HL-60/S4 (cell line): ENCODE measurements around the gene AATF.

Experiments
- in situ Hi-C: fragments of 300-500 bp; cut with MboI; formaldehyde crosslinking; loops from 2 replicates; pipeline ENCODE4 v1.14.3; 2022; ENCODE audit warnings: low sequenced_read_pairs

The AATF gene

DNA sequence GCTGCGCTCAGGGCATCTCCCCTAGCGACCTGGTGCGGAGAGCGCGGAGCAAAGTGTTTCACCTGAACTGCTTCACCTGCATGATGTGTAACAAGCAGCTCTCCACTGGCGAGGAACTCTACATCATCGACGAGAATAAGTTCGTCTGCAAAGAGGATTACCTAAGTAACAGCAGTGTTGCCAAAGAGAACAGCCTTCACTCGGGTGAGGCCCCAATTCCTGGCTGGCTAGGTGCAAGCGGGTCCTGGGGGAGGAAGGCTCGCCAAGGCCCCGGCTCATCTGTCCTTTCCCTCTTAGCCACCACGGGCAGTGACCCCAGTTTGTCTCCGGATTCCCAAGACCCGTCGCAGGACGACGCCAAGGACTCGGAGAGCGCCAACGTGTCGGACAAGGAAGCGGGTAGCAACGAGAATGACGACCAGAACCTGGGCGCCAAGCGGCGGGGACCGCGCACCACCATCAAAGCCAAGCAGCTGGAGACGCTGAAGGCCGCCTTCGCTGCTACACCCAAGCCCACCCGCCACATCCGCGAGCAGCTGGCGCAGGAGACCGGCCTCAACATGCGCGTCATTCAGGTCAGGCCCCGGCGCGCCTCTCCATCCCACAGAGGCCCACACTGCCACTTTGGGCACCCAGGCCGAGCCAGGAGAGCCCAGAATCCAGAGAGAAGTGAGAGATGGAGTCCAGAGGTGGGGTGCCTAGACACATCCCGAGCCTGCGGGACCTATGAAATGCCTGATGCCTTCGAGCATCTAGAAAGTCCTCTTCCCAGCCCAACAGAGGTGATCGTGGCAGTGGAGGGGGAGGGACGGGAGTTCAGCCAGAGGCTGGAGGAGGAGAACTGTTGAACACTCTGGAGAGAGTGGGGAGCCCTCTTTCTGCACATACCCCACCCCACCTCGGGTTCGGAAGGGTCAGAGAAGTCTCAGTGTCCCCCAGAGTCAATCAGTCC lies 8.2 kb upstream of the AATF start:
- in situ Hi-C loops: no loop called here

DNA sequence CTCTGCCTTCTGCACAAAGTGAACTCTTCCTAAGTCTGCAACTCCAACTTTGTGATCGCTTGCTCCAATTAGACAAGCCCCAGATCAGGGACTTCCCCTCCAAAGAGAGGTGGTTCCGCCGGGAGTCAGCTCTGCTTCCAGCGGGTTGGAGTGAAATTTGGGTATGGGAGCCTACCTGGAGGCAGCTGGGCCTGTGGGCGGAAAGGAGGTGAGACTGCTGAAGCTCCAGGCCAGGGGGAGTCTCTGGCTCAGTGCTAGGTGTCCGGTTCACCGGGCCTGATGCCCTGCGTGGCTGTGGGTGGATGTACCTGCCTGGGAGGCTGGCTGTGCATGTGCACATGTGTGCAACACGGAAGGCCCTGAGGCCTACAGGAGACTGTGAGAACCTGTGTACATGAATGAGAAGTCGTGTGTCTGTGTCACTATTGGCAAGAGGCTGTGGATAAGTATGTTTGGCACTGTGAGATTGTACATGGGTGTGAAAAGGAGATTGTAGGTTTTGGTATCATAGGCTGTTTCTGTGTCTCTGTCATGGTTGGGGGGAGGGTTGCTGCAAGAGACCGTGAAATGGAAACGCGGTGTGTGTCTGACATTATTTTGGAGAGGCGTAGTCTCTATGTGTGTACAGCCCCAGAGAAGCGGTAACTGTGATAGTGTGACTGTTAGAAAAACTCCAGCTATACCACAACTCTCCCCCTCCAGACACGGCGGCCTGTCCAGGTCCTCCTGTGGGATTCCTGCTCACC lies 7.3 kb upstream of the AATF start:
- in situ Hi-C loops: no loop called here

DNA sequence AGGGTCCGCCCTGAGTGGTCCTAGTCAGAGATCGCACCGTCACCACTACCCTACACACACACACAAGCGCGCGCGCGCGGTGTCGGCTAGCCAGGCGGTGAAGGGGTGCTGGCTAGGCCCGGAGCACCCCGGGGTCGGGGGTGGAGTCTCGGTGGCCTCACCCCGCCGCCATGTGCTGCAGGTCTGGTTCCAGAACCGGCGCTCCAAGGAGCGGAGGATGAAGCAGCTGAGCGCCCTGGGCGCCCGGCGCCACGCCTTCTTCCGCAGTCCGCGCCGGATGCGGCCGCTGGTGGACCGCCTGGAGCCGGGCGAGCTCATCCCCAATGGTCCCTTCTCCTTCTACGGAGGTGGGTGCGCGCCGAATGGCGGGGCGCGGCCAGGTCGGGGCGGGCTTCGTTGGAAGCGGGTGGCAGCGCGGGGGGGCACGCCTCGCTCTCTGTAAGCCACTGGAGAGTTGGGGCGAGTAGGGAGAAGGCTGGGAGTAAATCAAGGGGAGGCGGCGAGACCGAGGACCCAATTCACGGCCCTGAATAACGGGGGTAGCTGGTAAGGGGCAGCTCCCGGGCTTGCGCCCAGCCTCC lies 6.6 kb upstream of the AATF start:
- in situ Hi-C loops: no loop called here

DNA sequence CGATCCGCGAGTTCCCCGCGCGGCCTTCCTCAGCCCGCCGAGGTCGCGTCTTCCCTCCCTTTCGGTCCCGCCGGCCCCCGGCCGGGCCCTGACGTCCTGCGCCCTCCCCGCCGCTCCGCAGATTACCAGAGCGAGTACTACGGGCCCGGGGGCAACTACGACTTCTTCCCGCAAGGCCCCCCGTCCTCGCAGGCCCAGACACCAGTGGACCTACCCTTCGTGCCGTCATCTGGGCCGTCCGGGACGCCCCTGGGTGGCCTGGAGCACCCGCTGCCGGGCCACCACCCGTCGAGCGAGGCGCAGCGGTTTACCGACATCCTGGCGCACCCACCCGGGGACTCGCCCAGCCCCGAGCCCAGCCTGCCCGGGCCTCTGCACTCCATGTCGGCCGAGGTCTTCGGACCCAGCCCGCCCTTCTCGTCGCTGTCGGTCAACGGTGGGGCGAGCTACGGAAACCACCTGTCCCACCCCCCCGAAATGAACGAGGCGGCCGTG lies 6.1 kb upstream of the AATF start:
- in situ Hi-C loops: no loop called here

DNA sequence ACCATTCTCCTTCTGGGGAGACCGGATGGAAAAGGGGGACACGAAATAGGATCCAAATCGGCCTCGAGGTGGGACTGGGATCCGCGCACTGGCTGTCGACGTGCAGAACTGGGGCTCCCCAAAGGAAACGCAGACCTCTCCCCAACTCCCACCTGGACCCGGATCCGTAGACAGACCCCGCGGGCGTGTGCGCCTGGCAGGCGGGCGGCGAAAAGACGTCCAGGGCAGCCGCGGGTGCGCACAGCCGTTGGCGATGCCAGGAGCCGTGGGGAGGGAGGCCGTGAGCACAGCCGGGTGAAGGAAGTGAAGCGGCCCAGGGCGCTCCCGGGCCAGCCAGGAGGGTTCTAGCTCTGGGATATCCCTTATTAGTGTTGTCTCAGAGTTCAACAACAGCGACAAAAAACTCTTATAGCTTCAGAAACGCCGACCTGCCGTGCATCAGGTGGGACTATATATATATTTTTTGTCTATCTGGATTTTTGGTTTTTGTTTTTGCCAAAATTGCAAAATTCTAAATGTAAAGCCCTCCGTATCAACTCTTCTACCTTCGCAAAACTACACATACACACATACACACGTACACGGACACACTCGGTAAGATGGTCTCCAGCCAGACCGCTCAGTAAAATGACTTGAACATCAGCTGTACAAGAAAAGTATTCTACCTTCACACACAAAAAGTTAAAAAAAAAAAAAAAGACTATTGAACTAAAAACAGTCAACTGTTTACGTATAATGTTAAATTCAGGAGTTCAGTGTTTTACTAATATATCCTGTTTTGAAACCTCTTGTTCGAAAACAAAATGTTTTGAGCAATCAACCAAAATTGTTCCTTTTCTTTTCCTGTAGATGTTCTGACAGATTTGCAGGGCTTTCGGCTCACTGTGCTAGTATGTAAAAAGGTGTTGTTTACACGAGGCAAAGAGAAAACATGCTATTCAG lies 5.2 kb upstream of the AATF start:
- in situ Hi-C loops: no loop called here

DNA sequence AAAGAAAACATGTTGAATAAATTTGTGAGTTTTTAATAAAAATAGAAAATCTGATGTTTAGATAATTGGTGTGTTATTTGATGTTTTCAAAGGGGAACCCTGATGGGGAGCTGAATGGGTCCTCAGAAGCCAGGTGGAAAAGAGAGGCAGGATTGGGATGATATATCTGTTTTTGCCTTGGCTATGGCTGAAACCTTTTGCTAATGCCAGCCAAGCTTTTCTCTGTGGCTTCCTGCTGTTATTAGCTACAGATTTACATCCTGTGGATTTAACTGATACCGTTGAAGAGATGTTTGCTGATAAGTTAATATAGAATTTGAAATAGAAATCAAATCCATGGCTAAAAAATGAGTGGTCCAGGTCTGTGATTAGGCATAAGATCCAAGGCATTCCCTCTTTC lies 4.2 kb upstream of the AATF start:
- in situ Hi-C loops: no loop called here

DNA sequence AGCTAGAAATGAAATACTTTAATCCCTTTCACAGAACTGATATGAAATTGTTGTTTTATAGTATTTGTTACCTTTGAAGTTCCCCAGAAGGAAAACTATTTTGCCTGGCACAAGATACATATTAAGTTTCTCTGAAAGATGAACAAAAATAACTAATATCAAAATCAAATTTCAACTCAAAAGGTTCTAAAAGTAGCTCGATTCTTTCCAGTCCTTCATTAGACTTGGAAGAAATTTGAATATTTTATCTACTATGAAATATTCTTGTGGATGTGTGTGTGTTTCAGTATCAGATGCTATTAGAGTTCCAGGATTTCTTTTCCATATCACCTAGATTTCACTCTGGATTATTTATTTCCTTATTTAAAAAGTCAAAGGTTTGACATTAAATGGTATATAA lies 3.6 kb upstream of the AATF start:
- in situ Hi-C loops: no loop called here

DNA sequence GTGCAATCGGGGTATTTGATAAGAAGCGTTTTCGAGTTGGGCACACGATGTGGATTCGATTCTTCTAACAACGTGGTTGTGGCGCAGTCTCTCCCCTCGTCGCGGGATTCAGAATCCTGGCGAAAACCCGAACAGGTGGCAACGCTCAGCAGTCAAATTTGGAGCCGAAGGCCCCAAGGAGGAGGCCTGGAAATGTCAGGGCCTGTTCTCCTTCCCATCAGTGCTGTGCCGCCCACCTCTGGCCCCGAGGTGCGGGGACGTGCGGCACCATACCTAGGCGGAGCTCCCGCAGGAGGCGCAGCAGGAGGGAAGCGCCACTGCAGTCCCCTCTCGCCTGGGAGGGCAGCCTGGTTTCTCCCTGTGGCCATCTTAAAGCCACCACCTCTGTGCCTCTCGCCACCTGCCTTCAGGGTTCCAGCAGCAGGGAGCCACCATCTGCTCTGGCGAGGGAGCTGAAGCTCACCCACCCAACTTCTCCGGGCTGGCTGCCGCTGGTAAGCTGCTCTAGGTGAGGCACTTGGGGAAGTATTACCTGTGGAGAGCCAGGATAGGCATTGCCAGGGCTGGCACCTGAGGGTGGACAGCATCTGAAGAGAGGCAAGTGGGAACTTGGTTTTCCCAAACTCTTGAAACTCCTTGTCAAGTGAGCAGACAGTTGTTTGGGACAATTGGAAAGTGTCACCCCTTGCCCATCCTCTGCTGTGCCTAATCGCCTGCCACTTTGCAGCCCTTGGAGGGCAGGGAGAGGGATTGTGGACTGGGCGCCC lies 2.6 kb upstream of the AATF start:
- in situ Hi-C loops: no loop called here

DNA sequence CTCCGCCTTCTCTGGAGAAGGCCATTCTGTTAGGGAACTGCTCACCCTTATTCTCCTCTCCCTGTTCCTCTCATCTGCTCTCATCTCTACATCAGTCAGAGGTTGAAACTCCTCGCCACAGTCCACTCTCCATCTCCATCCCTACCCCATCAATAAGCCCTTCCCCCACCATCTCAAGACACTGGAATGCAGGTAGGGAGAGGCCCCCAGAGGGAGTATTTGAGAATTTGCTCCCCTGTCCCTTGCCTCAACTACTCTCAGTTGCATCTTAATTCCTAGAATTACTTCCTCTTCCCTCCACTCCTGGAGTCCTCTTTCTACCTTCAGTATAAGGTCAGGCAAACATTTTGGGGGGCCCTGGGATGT lies 2.0 kb upstream of the AATF start:
- in situ Hi-C loops: no loop called here

DNA sequence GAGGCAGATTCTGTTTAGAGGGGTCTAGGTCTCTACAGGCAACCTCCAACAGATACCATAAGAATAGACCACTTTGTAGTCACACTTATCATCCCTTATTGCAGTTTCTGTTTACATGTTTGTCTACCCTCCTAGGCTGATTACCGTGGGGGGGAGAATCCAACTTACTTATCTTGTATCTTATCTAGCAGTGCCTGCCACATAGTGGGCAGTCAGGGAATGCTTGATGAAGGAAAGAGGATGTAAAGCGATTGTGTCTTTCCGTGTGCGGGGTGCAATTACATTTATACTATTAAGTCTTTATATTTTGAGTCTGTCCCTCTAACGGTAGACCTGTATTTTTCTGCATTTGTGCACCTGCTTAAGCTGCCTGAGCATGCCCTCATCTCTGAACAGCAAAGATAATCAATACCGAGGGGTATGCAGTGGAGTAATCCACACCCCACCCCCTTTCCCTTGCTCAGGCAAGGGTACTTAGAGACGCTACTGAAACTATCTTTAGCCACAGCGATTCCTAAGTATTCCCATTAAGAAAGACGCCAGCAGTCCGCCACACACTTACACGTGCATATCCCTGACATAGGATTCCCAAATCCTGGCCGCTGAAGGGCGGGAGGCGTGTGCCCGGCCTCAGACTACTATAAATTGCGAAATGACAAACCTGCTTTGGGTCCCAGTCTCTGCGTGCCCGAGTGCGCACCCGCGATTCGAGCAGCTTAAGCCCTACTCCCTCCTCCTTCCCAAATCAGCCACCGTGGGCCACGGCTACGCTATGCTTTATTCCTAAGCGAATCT lies 635 bp upstream of the AATF start:
- in situ Hi-C loops: no loop called here

DNA sequence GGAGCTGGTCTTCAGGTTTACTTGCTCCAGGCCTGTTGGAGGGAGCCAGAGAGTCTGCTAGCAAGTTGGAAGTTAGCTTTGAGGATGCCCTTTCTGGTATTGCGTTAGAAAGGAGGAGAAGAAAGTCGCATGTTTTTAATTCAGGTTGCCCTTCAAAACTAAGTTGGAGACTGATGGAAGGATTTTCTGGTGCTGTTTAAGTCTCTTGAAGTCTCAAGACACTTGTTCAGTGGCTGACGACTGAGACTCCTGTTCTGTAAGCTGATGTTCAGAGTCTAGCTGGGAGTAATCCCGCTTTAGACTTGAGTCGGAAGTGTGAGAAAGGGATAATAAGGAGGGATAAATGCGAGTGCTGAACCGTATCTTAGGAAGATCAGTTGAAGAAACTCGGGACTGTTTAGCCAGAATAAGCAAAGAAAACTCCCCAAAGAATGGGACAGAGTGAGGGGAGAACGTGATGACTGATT lies 740 bp downstream of the AATF start:
- in situ Hi-C loops: no loop called here

DNA sequence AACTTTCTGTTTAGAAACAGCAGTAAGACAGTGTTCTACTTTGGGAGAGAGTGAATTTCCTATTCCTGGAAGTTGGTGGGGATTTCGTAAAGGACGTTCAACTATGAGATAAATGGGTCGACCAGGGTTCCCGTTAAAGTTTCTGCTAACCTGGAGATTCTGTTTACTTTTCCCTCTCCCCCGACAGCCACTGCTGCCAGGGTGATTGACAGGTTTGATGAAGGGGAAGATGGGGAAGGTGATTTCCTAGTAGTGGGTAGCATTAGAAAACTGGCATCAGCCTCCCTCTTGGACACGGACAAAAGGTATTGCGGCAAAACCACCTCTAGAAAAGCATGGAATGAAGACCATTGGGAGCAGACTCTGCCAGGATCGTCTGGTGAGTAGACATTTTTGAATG lies 1.3 kb downstream of the AATF start:
- in situ Hi-C loops: no loop called here

DNA sequence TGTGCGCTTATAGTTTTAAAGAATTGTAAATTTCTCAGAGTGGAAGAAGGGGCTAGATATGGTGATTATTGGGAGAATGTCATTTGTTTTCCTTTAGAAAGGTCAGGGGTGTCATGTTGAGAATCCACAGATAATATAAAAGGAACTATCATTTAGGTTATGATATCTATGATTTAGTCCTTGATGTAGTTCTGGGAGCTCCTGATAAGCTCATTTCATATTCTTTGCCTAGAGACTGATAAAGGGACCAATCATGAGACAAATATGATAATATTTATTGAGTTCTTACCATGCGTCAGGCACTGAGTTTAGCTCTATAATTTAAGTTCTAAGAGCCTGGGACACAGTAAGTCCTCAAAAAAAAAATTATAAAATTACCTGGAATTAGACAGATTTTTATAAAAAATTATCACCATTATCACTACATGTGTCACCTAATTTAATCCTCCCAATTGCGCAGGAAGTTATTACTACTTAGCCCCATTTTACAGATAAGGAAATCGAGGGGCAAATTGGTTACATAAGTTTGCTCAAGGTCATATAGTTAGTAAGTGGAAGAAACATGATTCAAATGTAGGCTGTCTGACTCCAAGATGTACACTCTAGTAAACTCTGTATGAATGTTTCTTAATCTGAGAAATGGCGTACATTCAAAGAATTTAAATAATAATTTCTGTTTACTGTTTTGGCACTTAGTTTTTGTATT lies 2.5 kb downstream of the AATF start:
- in situ Hi-C loops: no loop called here

DNA sequence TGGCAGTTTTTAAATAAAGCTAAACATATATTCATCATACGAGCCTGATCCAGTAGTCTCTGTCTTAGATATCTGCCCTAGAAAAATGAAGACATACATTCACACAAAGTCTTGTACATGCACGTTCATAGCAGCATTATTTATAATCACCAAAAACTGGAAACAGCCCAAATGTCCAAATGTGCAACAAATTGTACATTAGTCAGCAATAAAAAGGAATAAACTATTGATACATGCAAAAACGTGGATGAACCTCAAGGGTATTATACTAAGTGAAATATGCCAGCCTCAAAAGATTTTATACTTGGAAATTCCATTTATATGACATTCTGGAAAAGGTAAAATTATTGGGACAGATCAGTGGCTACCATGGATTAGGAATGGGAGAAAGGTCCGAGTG lies 22.8 kb downstream of the AATF start:
- in situ Hi-C loops: no loop called here

DNA sequence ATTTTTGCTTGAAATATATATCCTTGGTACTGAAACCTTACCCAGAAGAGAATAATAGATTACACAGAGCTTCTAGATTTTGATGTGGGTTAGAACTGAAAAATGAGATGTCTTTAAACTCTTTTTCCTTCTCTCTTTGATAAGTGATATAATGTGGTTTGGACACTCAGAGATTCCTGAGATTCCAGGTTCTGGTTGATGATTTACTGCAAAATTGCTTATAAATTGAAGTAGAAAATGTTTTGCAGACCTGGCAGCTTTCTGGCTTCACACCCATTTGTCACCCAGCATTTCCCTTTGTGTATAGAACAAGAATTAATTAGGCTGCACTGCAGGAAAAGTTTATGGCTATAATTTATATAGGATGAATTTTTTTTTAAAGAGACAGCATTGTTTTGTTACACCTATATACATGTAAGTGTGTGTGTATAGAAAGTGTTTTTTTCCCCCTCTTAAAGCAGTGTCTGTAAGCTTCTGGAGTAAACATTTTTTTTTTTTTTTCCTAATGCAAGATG lies 23.5 kb downstream of the AATF start:
- in situ Hi-C loops: no loop called here

DNA sequence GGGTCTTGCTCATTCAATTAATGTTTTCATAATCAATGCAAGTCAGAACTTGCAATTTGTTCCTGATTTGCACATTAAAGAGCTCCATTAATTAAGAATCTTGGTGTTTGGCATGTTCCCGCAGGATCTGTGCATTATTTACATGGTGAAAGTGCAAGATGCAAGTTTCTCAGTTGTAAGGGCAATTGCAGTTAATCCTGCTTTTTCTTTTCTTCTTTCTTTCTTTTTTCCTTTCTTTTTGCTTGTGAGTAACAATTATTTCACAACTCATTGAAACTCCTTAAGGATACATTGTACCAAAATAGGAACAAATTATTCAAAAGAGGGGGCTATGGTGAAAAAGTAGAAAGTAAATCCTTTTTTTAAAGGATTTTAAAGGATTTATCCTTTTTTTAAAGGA lies 24.2 kb downstream of the AATF start:
- in situ Hi-C loops: no loop called here

DNA sequence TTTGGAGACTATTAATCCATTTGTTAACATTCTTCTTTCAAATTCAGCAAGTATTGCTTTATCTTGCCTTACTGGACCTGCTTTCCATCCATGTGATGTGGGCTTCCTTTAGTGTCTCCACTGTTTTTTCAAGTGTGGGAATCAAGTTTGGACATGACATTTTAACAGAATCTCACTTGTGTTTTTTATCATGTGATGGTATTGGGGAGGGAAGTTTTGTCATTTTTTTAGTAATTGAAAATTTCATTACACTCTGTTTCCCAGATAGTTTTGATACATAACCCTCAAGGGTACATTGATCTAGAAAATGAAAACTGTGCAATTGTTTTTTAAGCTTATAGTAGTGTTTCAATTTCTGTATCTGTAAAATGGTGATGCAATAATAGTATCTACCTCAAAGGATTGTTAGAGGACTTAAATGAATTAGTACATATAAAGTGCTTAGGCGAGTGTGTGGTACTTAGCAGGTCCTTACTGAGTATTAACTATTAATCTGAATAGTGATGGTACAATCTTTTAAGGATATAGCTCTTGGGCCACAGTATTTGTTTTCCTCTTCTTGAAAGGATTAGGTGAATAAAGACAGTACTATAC lies 27.3 kb downstream of the AATF start:
- in situ Hi-C loops: no loop called here

DNA sequence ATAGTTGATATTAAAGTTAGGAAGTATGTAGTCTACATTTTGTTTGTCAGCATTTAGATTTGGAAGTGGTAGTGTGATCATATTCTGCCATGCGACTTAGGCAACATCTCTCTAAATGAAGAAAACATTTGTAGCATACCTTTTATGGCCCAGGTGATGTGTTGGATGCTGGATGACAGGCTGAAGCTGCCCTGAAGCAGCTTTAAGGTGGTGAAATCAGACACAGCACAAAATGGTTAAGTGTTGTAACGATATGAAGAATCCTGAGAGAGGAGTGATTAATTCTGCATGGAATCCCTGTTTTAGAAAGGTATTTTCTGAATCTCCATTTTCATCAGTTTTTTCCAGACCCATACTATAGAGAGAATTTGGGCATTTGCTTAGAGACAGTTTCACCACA lies 28.3 kb downstream of the AATF start:
- in situ Hi-C loops: no loop called here
